ENCODE measurements around the gene RGS1.

RGS1 gene

GRCh38 chr1:192550922-192551534, 24.5 kb upstream of the RGS1 start:
- FAIRE-seq: peak; percentile 84
- no peak for DNase-seq (ENCODE audit: insufficient read length, low spot score)
- TF ChIP-seq TAF1 (IDR thresholded peaks at IDR 0.05; ENCODE audit: low read depth, low read length) (peak; percentile 30; the same call in 1 of the 2 replicates), SPI1 (IDR thresholded peaks at IDR 0.05; ENCODE audit: low read depth, low read length) (peak; percentile 44; the same call in 1 of the 2 replicates), POU2F2 (IDR thresholded peaks at IDR 0.05; ENCODE audit: low read depth, low read length) (no peak), POLR2A (IDR thresholded peaks at IDR 0.05; ENCODE audit: low read depth, low read length) (peak; percentile 71; the same call in 1 of the 2 replicates), PAX5 (IDR thresholded peaks at IDR 0.05; ENCODE audit: insufficient read depth, low read length, severe bottlenecking) (no peak), POLR2AphosphoS5 (IDR thresholded peaks at IDR 0.05; ENCODE audit: low read depth, low read length) (no peak)

GRCh38 chr1:192552760-192553191, 22.8 kb upstream of the RGS1 start:
- DNase-seq (ENCODE audit: insufficient read length, low spot score) (no peak), FAIRE-seq (peak; percentile 51)

GRCh38 chr1:192553741-192554140, 21.8 kb upstream of the RGS1 start:
- DNase-seq (ENCODE audit: insufficient read length, low spot score) (no peak), FAIRE-seq (peak; percentile 63)
- no peak; the same call in 1 of the 2 replicates for TF ChIP-seq POLR2AphosphoS5 (IDR thresholded peaks at IDR 0.05; ENCODE audit: low read depth, low read length)
- TF ChIP-seq SPI1 (IDR thresholded peaks at IDR 0.05; ENCODE audit: low read depth, low read length): peak; percentile 48

More at GRCh38 chr1:192552760-192553191, 22.8 kb upstream of the RGS1 start:
- TF ChIP-seq POLR2A (IDR thresholded peaks at IDR 0.05; ENCODE audit: low read depth, low read length): no peak
- no peak for TF ChIP-seq POLR2AphosphoS5 (IDR thresholded peaks at IDR 0.05; ENCODE audit: low read depth, low read length)
- TF ChIP-seq PAX5 (IDR thresholded peaks at IDR 0.05; ENCODE audit: insufficient read depth, low read length, severe bottlenecking): no peak
- no peak for TF ChIP-seq TAF1 (IDR thresholded peaks at IDR 0.05; ENCODE audit: low read depth, low read length)
- TF ChIP-seq SPI1 (IDR thresholded peaks at IDR 0.05; ENCODE audit: low read depth, low read length): no peak
- no peak for TF ChIP-seq POU2F2 (IDR thresholded peaks at IDR 0.05; ENCODE audit: low read depth, low read length)

- no peak for TF ChIP-seq SPI1 (IDR thresholded peaks at IDR 0.05; ENCODE audit: low read depth, low read length)
- no peak for TF ChIP-seq POLR2A (IDR thresholded peaks at IDR 0.05; ENCODE audit: low read depth, low read length)
- TF ChIP-seq PAX5 (IDR thresholded peaks at IDR 0.05; ENCODE audit: insufficient read depth, low read length, severe bottlenecking): no peak
- TF ChIP-seq POU2F2 (IDR thresholded peaks at IDR 0.05; ENCODE audit: low read depth, low read length): no peak
- TF ChIP-seq POLR2AphosphoS5 (IDR thresholded peaks at IDR 0.05; ENCODE audit: low read depth, low read length): no peak
- no peak for TF ChIP-seq TAF1 (IDR thresholded peaks at IDR 0.05; ENCODE audit: low read depth, low read length)
- DNase-seq (ENCODE audit: insufficient read length, low spot score): no peak
- FAIRE-seq: no peak
These were observed 20.7 kb upstream of the RGS1 start for GRCh38 chr1:192554904-192555303.

- DNase-seq (ENCODE audit: insufficient read length, low spot score): no peak
- TF ChIP-seq POLR2AphosphoS5 (IDR thresholded peaks at IDR 0.05; ENCODE audit: low read depth, low read length) (no peak), POLR2A (IDR thresholded peaks at IDR 0.05; ENCODE audit: low read depth, low read length) (no peak), PAX5 (IDR thresholded peaks at IDR 0.05; ENCODE audit: insufficient read depth, low read length, severe bottlenecking) (no peak), SPI1 (IDR thresholded peaks at IDR 0.05; ENCODE audit: low read depth, low read length) (no peak), POU2F2 (IDR thresholded peaks at IDR 0.05; ENCODE audit: low read depth, low read length) (no peak), TAF1 (IDR thresholded peaks at IDR 0.05; ENCODE audit: low read depth, low read length) (no peak)
- FAIRE-seq: no peak
These were observed 20.2 kb upstream of the RGS1 start for GRCh38 chr1:192555399-192555798.

GRCh38 chr1:192557841-192558595, 17.6 kb upstream of the RGS1 start:
- FAIRE-seq (peak; percentile 55), DNase-seq (ENCODE audit: insufficient read length, low spot score) (no peak)
- no peak for TF ChIP-seq TAF1 (IDR thresholded peaks at IDR 0.05; ENCODE audit: low read depth, low read length)
- no peak for TF ChIP-seq POU2F2 (IDR thresholded peaks at IDR 0.05; ENCODE audit: low read depth, low read length)
- TF ChIP-seq POLR2AphosphoS5 (IDR thresholded peaks at IDR 0.05; ENCODE audit: low read depth, low read length): no peak
- TF ChIP-seq SPI1 (IDR thresholded peaks at IDR 0.05; ENCODE audit: low read depth, low read length): no peak

GRCh38 chr1:192559115-192560006, 16.2 kb upstream of the RGS1 start:
- DNase-seq (ENCODE audit: insufficient read length, low spot score) (no peak), FAIRE-seq (peak; percentile 61)
- TF ChIP-seq POLR2A (IDR thresholded peaks at IDR 0.05; ENCODE audit: low read depth, low read length) (no peak), PAX5 (IDR thresholded peaks at IDR 0.05; ENCODE audit: insufficient read depth, low read length, severe bottlenecking) (no peak), POLR2AphosphoS5 (IDR thresholded peaks at IDR 0.05; ENCODE audit: low read depth, low read length) (no peak), SPI1 (IDR thresholded peaks at IDR 0.05; ENCODE audit: low read depth, low read length) (no peak)

GRCh38 chr1:192561301-192561700, 14.3 kb upstream of the RGS1 start:
- TF ChIP-seq TAF1 (IDR thresholded peaks at IDR 0.05; ENCODE audit: low read depth, low read length): no peak
- no peak for TF ChIP-seq POLR2AphosphoS5 (IDR thresholded peaks at IDR 0.05; ENCODE audit: low read depth, low read length)
- no peak for TF ChIP-seq PAX5 (IDR thresholded peaks at IDR 0.05; ENCODE audit: insufficient read depth, low read length, severe bottlenecking)
- no peak for TF ChIP-seq SPI1 (IDR thresholded peaks at IDR 0.05; ENCODE audit: low read depth, low read length)
- TF ChIP-seq POU2F2 (IDR thresholded peaks at IDR 0.05; ENCODE audit: low read depth, low read length): no peak
- no peak for TF ChIP-seq POLR2A (IDR thresholded peaks at IDR 0.05; ENCODE audit: low read depth, low read length)
- DNase-seq (ENCODE audit: insufficient read length, low spot score): no peak

GRCh38 chr1:192563129-192563528, 12.4 kb upstream of the RGS1 start:
- DNase-seq (ENCODE audit: insufficient read length, low spot score): no peak
- FAIRE-seq: no peak

More at GRCh38 chr1:192561301-192561700, 14.3 kb upstream of the RGS1 start:
- no peak for FAIRE-seq

More at GRCh38 chr1:192563129-192563528, 12.4 kb upstream of the RGS1 start:
- no peak for TF ChIP-seq PAX5 (IDR thresholded peaks at IDR 0.05; ENCODE audit: insufficient read depth, low read length, severe bottlenecking)
- TF ChIP-seq POLR2AphosphoS5 (IDR thresholded peaks at IDR 0.05; ENCODE audit: low read depth, low read length): no peak
